Neural cell (in vitro differentiated cells): Measurements from ENCODE around the gene ARHGEF37.

Source experiments
- EP300 ChIP-seq: fragments of 450-650 bp; conservative IDR thresholded peaks from 2 replicates; pipeline ENCODE4 v1.6.1; 2014; ENCODE audit warnings: antibody characterized with exemption, mild to moderate bottlenecking, moderate library complexity; ENCODE audit not compliant: poor library complexity, severe bottlenecking
- POLR2AphosphoS5 ChIP-seq: IDR thresholded peaks from 2 replicates; pipeline ENCODE4 v1.6.1; 2012
- RAD21 ChIP-seq: fragments of 450-650 bp; conservative IDR thresholded peaks from 2 replicates; pipeline ENCODE4 v1.6.1; 2014; ENCODE audit warnings: antibody characterized with exemption, mild to moderate bottlenecking, moderate library complexity
- SMC3 ChIP-seq: fragments of 450-650 bp; conservative IDR thresholded peaks from 2 replicates; pipeline ENCODE4 v1.6.1; 2014; ENCODE audit warnings: antibody characterized with exemption, mild to moderate bottlenecking, moderate library complexity; ENCODE audit not compliant: poor library complexity
- TAF1 ChIP-seq: IDR thresholded peaks from 2 replicates; pipeline ENCODE4 v1.6.1; 2012; ENCODE audit warnings: low read depth
- TF ChIP-seq, protein P1 (sequence below): fragments of 450-650 bp; IDR thresholded peaks from 2 replicates; pipeline ENCODE4 v1.5.1; 2014; ENCODE audit warnings: antibody characterized with exemption, mild to moderate bottlenecking, moderate library complexity; ENCODE audit not compliant: poor library complexity, severe bottlenecking
- TF ChIP-seq, protein P2 (sequence below): IDR thresholded peaks from 2 replicates; pipeline ENCODE4 v1.6.1; 2012; ENCODE audit warnings: borderline replicate concordance

DNA sequence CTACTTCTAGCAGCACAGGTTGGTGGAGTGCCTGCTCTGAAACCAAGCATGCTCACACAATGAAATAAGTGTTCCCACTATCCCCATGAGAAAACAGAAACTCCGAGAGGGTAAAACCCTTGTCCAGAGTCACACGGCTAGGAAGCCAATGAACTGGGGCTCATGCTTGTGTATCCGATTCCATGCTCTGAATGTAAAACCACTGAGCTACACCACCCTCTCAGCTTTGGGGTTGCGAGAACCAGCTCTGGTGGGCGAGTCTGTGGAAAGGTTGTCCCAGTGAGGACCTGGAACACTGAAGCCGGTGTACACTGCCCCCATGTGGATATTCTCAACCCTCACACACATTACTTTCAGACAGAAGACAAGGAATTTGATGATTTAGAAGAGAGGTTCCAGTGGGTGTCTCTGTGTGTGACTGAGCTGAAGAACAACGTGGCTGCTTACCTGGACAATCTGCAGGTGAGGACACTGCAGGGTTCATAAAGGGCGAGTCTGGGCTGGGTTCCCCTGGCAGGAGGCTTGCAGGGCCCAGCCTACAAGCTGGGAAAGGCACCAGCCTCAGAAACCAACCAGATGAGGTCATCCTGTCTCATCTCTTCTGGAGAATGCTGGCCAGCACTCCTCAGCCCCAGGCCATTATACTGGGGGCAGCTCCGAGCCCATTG lies 37.4 kb downstream of the ARHGEF37 start:
- TF ChIP-seq, protein P1, sequence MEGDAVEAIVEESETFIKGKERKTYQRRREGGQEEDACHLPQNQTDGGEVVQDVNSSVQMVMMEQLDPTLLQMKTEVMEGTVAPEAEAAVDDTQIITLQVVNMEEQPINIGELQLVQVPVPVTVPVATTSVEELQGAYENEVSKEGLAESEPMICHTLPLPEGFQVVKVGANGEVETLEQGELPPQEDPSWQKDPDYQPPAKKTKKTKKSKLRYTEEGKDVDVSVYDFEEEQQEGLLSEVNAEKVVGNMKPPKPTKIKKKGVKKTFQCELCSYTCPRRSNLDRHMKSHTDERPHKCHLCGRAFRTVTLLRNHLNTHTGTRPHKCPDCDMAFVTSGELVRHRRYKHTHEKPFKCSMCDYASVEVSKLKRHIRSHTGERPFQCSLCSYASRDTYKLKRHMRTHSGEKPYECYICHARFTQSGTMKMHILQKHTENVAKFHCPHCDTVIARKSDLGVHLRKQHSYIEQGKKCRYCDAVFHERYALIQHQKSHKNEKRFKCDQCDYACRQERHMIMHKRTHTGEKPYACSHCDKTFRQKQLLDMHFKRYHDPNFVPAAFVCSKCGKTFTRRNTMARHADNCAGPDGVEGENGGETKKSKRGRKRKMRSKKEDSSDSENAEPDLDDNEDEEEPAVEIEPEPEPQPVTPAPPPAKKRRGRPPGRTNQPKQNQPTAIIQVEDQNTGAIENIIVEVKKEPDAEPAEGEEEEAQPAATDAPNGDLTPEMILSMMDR: peak; percentile 55
- TF ChIP-seq TAF1 (no peak), RAD21 (peak; percentile 52), POLR2AphosphoS5 (no peak), EP300 (no peak), SMC3 (peak; percentile 35)
- TF ChIP-seq, protein P2, sequence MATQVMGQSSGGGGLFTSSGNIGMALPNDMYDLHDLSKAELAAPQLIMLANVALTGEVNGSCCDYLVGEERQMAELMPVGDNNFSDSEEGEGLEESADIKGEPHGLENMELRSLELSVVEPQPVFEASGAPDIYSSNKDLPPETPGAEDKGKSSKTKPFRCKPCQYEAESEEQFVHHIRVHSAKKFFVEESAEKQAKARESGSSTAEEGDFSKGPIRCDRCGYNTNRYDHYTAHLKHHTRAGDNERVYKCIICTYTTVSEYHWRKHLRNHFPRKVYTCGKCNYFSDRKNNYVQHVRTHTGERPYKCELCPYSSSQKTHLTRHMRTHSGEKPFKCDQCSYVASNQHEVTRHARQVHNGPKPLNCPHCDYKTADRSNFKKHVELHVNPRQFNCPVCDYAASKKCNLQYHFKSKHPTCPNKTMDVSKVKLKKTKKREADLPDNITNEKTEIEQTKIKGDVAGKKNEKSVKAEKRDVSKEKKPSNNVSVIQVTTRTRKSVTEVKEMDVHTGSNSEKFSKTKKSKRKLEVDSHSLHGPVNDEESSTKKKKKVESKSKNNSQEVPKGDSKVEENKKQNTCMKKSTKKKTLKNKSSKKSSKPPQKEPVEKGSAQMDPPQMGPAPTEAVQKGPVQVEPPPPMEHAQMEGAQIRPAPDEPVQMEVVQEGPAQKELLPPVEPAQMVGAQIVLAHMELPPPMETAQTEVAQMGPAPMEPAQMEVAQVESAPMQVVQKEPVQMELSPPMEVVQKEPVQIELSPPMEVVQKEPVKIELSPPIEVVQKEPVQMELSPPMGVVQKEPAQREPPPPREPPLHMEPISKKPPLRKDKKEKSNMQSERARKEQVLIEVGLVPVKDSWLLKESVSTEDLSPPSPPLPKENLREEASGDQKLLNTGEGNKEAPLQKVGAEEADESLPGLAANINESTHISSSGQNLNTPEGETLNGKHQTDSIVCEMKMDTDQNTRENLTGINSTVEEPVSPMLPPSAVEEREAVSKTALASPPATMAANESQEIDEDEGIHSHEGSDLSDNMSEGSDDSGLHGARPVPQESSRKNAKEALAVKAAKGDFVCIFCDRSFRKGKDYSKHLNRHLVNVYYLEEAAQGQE: no peak
